ENCODE data around the gene TIMELESS. TPM values are rescaled to one million over a fixed set of nuclear protein-coding genes. Genes with fewer than 3 reads are reported as not detected.
"Not testable (repeated sequence)": the region's sequence is repeated elsewhere in the genome, so short reads cannot be mapped to it uniquely, and the experiment has no call there.

The TIMELESS gene
- total RNA-seq, 1 donor from 2014 or later, result 13.0 TPM

GRCh38 chr12:56462565-56462964, 13.3 kb upstream of the TIMELESS start:
- DNase-seq (ENCODE audit: low spot score), result no peak

- DNase-seq (ENCODE audit: low spot score), result no peak
These were observed 12.3 kb upstream of the TIMELESS start for GRCh38 chr12:56461235-56462159.

- DNase-seq (ENCODE audit: low spot score), result no peak
These were observed 8.6 kb upstream of the TIMELESS start for GRCh38 chr12:56457817-56458216.

GRCh38 chr12:56454557-56454956, 5.3 kb upstream of the TIMELESS start, which contains the start of gene MIP:
Gene MIP (minus strand): TSS chr12:56454657. CDS start chr12:56454613, 44 bp downstream.
- DNase-seq (ENCODE audit: low spot score), result no peak

- no peak for DNase-seq (ENCODE audit: low spot score)
These were observed 1.9 kb upstream of the TIMELESS start for GRCh38 chr12:56451147-56451546.

GRCh38 chr12:56450241-56450640, 1.0 kb upstream of the TIMELESS start:
- no peak for DNase-seq (ENCODE audit: low spot score)

- no peak for DNase-seq (ENCODE audit: low spot score)
These were observed 377 bp upstream of the TIMELESS start for GRCh38 chr12:56449622-56449984.

GRCh38 chr12:56443208-56443607, 6.0 kb downstream of the TIMELESS start:
- not testable (repeated sequence) for DNase-seq (ENCODE audit: low spot score)

- no peak for DNase-seq (ENCODE audit: low spot score)
These were observed 11.6 kb downstream of the TIMELESS start for GRCh38 chr12:56437430-56438176.

- DNase-seq (ENCODE audit: low spot score), result no peak
These were observed 14.4 kb downstream of the TIMELESS start for GRCh38 chr12:56434828-56435227.

GRCh38 chr12:56431850-56432249, 17.4 kb downstream of the TIMELESS start:
- DNase-seq (ENCODE audit: low spot score), result no peak

GRCh38 chr12:56431288-56431687, 17.9 kb downstream of the TIMELESS start:
- no peak for DNase-seq (ENCODE audit: low spot score)

- no peak for DNase-seq (ENCODE audit: low spot score)
These were observed 23.2 kb downstream of the TIMELESS start for GRCh38 chr12:56425940-56426438.

- DNase-seq (ENCODE audit: low spot score), result no peak
These were observed 24.0 kb downstream of the TIMELESS start for GRCh38 chr12:56425193-56425592.

GRCh38 chr12:56420411-56420810, 28.8 kb downstream of the TIMELESS start:
- DNase-seq (ENCODE audit: low spot score), result no peak

- no peak for DNase-seq (ENCODE audit: low spot score)
These were observed 31.5 kb downstream of the TIMELESS start for GRCh38 chr12:56417739-56418138.

GRCh38 chr12:56414401-56414800, 34.8 kb downstream of the TIMELESS start:
- no peak for DNase-seq (ENCODE audit: low spot score)

GRCh38 chr12:56413392-56413791, 35.8 kb downstream of the TIMELESS start:
- DNase-seq (ENCODE audit: low spot score), result no peak

- DNase-seq (ENCODE audit: low spot score), result no peak
These were observed 37.2 kb downstream of the TIMELESS start for GRCh38 chr12:56411781-56412639.

GRCh38 chr12:56410768-56411167, 38.5 kb downstream of the TIMELESS start:
- no peak for DNase-seq (ENCODE audit: low spot score)

- DNase-seq (ENCODE audit: low spot score), result no peak
These were observed 40.3 kb downstream of the TIMELESS start for GRCh38 chr12:56408799-56409417.

Data from mucosa of gallbladder (tissue), 1 donor.